ENCODE results near the gene ATG16L2.

DNA sequence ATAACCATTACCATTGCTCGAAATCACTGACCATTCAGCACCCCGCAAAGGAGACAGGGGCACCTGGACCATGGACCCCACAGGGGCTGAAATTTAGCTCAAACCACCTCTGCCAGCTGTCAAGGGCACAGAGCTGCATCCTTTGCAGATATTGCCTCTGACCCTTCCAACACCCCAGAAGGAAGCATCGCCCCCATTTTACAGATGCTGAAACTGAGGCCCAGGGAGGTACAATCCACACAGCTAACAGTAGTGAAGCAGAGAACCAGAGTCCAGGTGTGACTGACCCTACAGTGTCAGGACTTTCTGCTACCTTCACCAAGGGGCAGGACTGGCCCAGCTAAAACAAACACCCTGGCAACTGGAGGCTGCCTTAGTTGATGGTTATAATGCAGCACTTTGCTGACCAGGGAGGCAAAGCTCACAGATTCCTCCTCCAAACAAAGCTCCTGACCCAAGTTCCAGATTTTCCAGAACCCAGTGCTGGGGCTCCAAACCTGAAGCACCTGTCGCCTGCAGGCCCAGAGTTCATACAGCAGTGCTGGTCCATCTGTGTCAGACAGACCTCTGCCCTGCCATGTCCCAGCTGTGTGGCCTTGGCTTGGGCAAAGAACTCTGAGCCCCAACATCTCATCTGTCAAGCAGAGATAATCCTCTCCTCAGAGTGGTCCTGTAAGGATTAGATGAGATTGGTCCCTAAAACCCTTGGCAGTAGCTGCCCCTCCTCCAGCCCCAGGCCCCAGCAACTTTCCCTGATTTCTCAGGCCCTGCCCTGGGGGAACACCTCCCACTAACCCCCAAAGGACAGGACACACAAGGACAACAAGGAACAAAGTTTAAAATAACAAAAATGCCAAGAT lies 46.8 kb upstream of the ATG16L2 start:
- TF ChIP-seq YY1 (IDR thresholded peaks at IDR 0.05; ENCODE audit: insufficient read depth, insufficient read length) (no peak), ZNF274 (IDR thresholded peaks at IDR 0.05; ENCODE audit: low read depth, low read length) (no peak)
